NT2/D1 (cell line): Measurements from ENCODE around the gene TPCN2.
"Not testable (repeated sequence)": the region's sequence is repeated elsewhere in the genome, so short reads cannot be mapped to it uniquely, and the experiment has no call there.

Source experiments
- SUZ12 ChIP-seq: IDR thresholded peaks from 2 replicates; pipeline ENCODE4 v1.6.1; 2011; ENCODE audit not compliant: insufficient read length, insufficient read depth; ENCODE audit errors: extremely low read depth
- YY1 ChIP-seq: IDR thresholded peaks from 2 replicates; pipeline ENCODE4 v1.6.1; 2011; ENCODE audit not compliant: insufficient read length, insufficient read depth
- ZNF274 ChIP-seq: IDR thresholded peaks from 2 replicates; pipeline ENCODE4 v1.6.1; 2011; ENCODE audit warnings: mild to moderate bottlenecking, low read depth, low read length

DNA sequence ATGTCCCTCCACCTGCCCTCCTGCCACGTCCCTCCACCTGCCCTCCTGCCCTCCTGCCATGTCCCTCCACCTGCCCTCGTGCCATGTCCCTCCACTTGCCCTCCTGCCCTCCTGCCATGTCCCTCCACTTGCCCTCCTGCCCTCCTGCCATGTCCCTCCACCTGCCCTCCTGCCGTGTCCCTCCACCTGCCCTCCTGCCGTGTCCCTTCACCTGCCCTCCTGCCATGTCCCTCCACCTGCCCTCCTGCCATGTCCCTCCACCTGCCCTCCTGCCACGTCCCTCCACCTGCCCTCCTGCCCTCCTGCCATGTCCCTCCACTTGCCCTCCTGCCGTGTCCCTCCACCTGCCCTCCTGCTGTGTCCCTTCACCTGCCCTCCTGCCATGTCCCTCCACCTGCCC lies 28.2 kb downstream of the TPCN2 start:
- not testable (repeated sequence) for TF ChIP-seq YY1, ZNF274, SUZ12
